ENCODE measurements around the gene EFCC1.

EFCC1 gene

GRCh38 chr3:129025691-129026435, 24.8 kb downstream of the EFCC1 start:
- Histone ChIP-seq H3K27me3 (ENCODE audit: control insufficient read depth, insufficient read depth, low read length) (peaks cover 22% of the 10 kb centered on the region), H3K4me3 (ENCODE audit: low read depth, low read length) (no peak overlapping the region), H3K9ac (ENCODE audit: low read depth, low read length) (no peak overlapping the region), H3K27ac (ENCODE audit: low read depth, low read length) (no peak overlapping the region), H3K36me3 (ENCODE audit: control insufficient read depth, insufficient read depth, low read length) (no peaks in the 10 kb centered on the region), H3K9me3 (ENCODE audit: control insufficient read depth, insufficient read depth, low read length) (no peaks in the 10 kb centered on the region), H3K4me1 (ENCODE audit: control insufficient read depth, insufficient read depth, low read length) (no peaks in the 10 kb centered on the region)

- H3K27me3 ChIP-seq (ENCODE audit: control insufficient read depth, insufficient read depth, low read length) = peaks cover 22% of the 10 kb centered on the region
- no peak overlapping the region for H3K9ac ChIP-seq (ENCODE audit: low read depth, low read length)
- no peak overlapping the region for H3K27ac ChIP-seq (ENCODE audit: low read depth, low read length)
- H3K9me3 ChIP-seq (ENCODE audit: control insufficient read depth, insufficient read depth, low read length) = no peaks in the 10 kb centered on the region
- H3K36me3 ChIP-seq (ENCODE audit: control insufficient read depth, insufficient read depth, low read length) = no peaks in the 10 kb centered on the region
- H3K4me3 ChIP-seq (ENCODE audit: low read depth, low read length) = peak overlapping the region; percentile 51
- H3K4me1 ChIP-seq (ENCODE audit: control insufficient read depth, insufficient read depth, low read length) = no peaks in the 10 kb centered on the region
These were observed 25.8 kb downstream of the EFCC1 start for GRCh38 chr3:129026728-129027543.

DNA sequence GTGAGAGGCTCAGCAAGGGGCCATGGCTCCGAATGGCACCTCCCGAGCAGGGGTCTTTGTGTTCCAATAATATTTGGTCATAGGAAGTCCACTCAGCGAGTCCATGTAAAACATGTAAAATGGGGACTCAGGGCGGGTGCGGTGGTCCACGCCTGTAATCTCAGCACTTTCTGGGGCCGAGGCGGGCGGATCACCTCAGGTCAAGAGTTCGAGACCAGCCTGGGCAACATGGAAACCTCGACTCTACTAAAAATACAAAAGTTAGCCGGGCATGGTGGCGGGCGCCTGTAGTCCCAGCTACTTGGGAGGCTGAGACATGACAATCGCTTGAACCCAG, 26.4 kb downstream of the EFCC1 start:
- Histone ChIP-seq H3K9me3 (ENCODE audit: control insufficient read depth, insufficient read depth, low read length) (no peaks in the 10 kb centered on the region), H3K4me1 (ENCODE audit: control insufficient read depth, insufficient read depth, low read length) (no peaks in the 10 kb centered on the region), H3K36me3 (ENCODE audit: control insufficient read depth, insufficient read depth, low read length) (no peaks in the 10 kb centered on the region), H3K9ac (ENCODE audit: low read depth, low read length) (no peak overlapping the region), H3K4me3 (ENCODE audit: low read depth, low read length) (peak overlapping the region; percentile 51), H3K27ac (ENCODE audit: low read depth, low read length) (no peak overlapping the region), H3K27me3 (ENCODE audit: control insufficient read depth, insufficient read depth, low read length) (peaks cover 22% of the 10 kb centered on the region)

- Histone ChIP-seq H3K4me3 (ENCODE audit: low read depth, low read length) (no peak overlapping the region), H3K27ac (ENCODE audit: low read depth, low read length) (no peak overlapping the region), H3K4me1 (ENCODE audit: control insufficient read depth, insufficient read depth, low read length) (no peaks in the 10 kb centered on the region), H3K27me3 (ENCODE audit: control insufficient read depth, insufficient read depth, low read length) (peaks cover 22% of the 10 kb centered on the region), H3K9me3 (ENCODE audit: control insufficient read depth, insufficient read depth, low read length) (no peaks in the 10 kb centered on the region), H3K9ac (ENCODE audit: low read depth, low read length) (no peak overlapping the region), H3K36me3 (ENCODE audit: control insufficient read depth, insufficient read depth, low read length) (no peaks in the 10 kb centered on the region)
These were observed 27.8 kb downstream of the EFCC1 start for GRCh38 chr3:129028866-129029265.

- H3K9ac ChIP-seq (ENCODE audit: low read depth, low read length) = no peak overlapping the region
These were observed 29.5 kb downstream of the EFCC1 start for GRCh38 chr3:129030611-129031010.

DNA sequence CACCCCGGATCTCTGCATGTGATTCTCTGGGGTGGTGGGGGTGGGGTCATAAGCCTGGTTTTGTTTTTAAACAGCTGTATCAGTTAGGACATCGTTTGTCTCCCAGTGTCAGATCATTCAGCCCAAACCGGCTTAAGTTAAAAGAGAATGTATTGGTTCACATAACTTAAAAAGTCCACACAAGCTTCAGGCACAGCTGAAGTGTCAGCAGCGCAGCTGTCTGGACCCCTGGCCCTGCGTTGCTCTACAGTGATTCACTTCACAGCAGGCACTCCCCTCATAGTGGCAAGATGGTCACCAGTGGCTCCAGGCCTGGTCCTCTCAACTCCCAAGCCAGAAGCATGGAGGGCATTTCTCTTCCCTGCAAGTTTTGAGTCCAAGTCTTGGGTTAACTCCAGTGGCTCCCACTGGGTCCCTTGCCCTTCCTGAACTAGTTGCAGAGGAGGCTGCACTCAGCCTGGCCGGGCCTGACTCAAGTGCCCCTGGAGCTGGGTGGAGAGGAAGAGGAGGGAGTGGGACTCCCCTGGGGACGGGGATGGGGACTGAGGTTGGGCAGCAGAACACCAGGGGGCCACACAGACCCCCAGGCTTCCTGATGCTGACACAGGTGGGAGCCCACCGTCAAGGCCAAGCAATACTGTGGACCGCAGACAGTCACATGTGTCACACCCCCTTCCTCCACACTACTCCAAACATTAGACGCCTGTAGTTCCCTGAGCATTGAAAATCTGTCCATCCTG, 30.5 kb downstream of the EFCC1 start:
- Histone ChIP-seq H3K9me3 (ENCODE audit: control insufficient read depth, insufficient read depth, low read length) (no peaks in the 10 kb centered on the region), H3K9ac (ENCODE audit: low read depth, low read length) (no peak overlapping the region), H3K36me3 (ENCODE audit: control insufficient read depth, insufficient read depth, low read length) (no peaks in the 10 kb centered on the region), H3K27ac (ENCODE audit: low read depth, low read length) (no peak overlapping the region), H3K27me3 (ENCODE audit: control insufficient read depth, insufficient read depth, low read length) (peaks cover 3% of the 10 kb centered on the region), H3K4me1 (ENCODE audit: control insufficient read depth, insufficient read depth, low read length) (no peaks in the 10 kb centered on the region), H3K4me3 (ENCODE audit: low read depth, low read length) (no peak overlapping the region)

More at GRCh38 chr3:129030611-129031010, 29.5 kb downstream of the EFCC1 start:
- no peaks in the 10 kb centered on the region for H3K9me3 ChIP-seq (ENCODE audit: control insufficient read depth, insufficient read depth, low read length)
- no peak overlapping the region for H3K4me3 ChIP-seq (ENCODE audit: low read depth, low read length)
- no peaks in the 10 kb centered on the region for H3K36me3 ChIP-seq (ENCODE audit: control insufficient read depth, insufficient read depth, low read length)
- no peaks in the 10 kb centered on the region for H3K4me1 ChIP-seq (ENCODE audit: control insufficient read depth, insufficient read depth, low read length)
- no peak overlapping the region for H3K27ac ChIP-seq (ENCODE audit: low read depth, low read length)
- H3K27me3 ChIP-seq (ENCODE audit: control insufficient read depth, insufficient read depth, low read length) = peaks cover 13% of the 10 kb centered on the region

GRCh38 chr3:129032716-129033115, 31.6 kb downstream of the EFCC1 start:
- Histone ChIP-seq H3K9me3 (ENCODE audit: control insufficient read depth, insufficient read depth, low read length) (no peaks in the 10 kb centered on the region), H3K4me3 (ENCODE audit: low read depth, low read length) (no peak overlapping the region), H3K36me3 (ENCODE audit: control insufficient read depth, insufficient read depth, low read length) (no peaks in the 10 kb centered on the region), H3K27me3 (ENCODE audit: control insufficient read depth, insufficient read depth, low read length) (no peaks in the 10 kb centered on the region), H3K4me1 (ENCODE audit: control insufficient read depth, insufficient read depth, low read length) (no peaks in the 10 kb centered on the region), H3K9ac (ENCODE audit: low read depth, low read length) (no peak overlapping the region), H3K27ac (ENCODE audit: low read depth, low read length) (no peak overlapping the region)

GRCh38 chr3:129033151-129033550, 32.0 kb downstream of the EFCC1 start:
- Histone ChIP-seq H3K27ac (ENCODE audit: low read depth, low read length) (no peak overlapping the region), H3K4me1 (ENCODE audit: control insufficient read depth, insufficient read depth, low read length) (no peaks in the 10 kb centered on the region), H3K9ac (ENCODE audit: low read depth, low read length) (no peak overlapping the region), H3K27me3 (ENCODE audit: control insufficient read depth, insufficient read depth, low read length) (no peaks in the 10 kb centered on the region), H3K36me3 (ENCODE audit: control insufficient read depth, insufficient read depth, low read length) (no peaks in the 10 kb centered on the region), H3K4me3 (ENCODE audit: low read depth, low read length) (no peak overlapping the region), H3K9me3 (ENCODE audit: control insufficient read depth, insufficient read depth, low read length) (no peaks in the 10 kb centered on the region)

DNA sequence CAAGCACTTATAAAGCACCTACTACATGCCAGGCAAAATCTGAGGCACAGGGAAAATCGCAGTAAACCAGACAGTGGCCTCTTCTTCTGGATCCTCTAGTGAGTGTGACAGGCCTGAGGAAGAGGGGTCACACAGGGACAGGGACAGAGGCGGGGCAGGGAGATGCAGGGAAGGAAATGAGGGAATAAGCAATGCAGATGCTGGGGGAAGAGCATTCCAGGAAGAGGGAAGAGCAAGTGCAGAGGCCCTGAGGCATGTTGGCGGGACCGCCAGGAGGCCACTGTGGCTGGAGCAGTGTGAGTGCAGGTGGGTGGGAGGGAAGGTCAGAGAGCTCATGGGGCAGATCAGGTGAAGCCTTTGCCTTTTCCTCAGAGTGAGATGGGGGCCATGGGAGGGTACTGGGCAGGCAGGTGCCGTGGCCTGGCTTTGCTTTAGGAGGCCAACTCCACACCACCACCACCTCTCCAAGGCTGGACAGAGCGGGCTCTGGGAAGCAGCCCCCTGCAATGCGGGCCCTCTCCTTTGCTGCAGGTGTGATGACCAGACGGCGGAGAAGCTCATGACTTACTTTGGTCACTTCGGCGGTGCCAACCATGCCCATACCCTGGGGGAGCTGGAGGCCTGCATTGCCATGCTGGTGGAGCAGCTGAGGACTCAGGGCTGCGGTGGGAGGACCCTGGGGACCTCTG, 32.7 kb downstream of the EFCC1 start:
- no peaks in the 10 kb centered on the region for H3K36me3 ChIP-seq (ENCODE audit: control insufficient read depth, insufficient read depth, low read length)
- H3K4me1 ChIP-seq (ENCODE audit: control insufficient read depth, insufficient read depth, low read length) = peaks cover 2% of the 10 kb centered on the region; the same call in 1 of the 2 replicates
- H3K27me3 ChIP-seq (ENCODE audit: control insufficient read depth, insufficient read depth, low read length) = no peaks in the 10 kb centered on the region
- H3K9ac ChIP-seq (ENCODE audit: low read depth, low read length) = no peak overlapping the region
- no peaks in the 10 kb centered on the region for H3K9me3 ChIP-seq (ENCODE audit: control insufficient read depth, insufficient read depth, low read length)
- H3K27ac ChIP-seq (ENCODE audit: low read depth, low read length) = no peak overlapping the region
- H3K4me3 ChIP-seq (ENCODE audit: low read depth, low read length) = no peak overlapping the region

DNA sequence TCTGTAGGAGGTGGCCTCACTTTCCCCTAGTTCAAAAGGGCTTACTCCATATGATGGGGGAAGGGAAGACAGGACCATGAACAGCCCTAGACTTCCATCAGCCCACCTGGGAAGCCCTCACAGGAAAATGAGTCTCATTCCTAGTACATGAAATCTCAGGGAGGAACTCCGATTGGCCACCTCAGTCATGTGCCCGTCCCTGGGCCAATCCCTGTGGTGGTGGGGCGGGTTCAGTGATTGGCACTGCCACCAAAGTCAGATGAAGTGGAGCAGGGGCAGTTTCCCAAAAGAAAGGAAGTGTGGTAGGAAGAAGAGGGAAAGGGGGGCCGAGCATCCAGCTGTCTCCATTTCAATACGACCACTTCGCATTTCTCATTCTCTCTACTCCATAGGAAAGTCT, 33.5 kb downstream of the EFCC1 start:
- no peak overlapping the region for H3K27ac ChIP-seq (ENCODE audit: low read depth, low read length)
- H3K9me3 ChIP-seq (ENCODE audit: control insufficient read depth, insufficient read depth, low read length) = no peaks in the 10 kb centered on the region
- H3K4me3 ChIP-seq (ENCODE audit: low read depth, low read length) = no peak overlapping the region
- H3K4me1 ChIP-seq (ENCODE audit: control insufficient read depth, insufficient read depth, low read length) = peaks cover 3% of the 10 kb centered on the region; the same call in 1 of the 2 replicates
- H3K36me3 ChIP-seq (ENCODE audit: control insufficient read depth, insufficient read depth, low read length) = no peaks in the 10 kb centered on the region
- H3K27me3 ChIP-seq (ENCODE audit: control insufficient read depth, insufficient read depth, low read length) = no peaks in the 10 kb centered on the region
- no peak overlapping the region for H3K9ac ChIP-seq (ENCODE audit: low read depth, low read length)
